WERI-Rb-1 (cell line): ENCODE results near the gene CXADR.
A peak's percentile ranks its signal among the peaks of the same experiment; 100 is the strongest.

Experiments used
- DNase-seq: peaks from one replicate; pipeline ENCODE4 v3.0.0-alpha.2; 2020
- H3K27ac ChIP-seq: fragments of 250-450 bp; sonication (Bioruptor Pico); 2 replicates; pipeline ENCODE4 v1.5.1; 2020; ENCODE audit warnings: mild to moderate bottlenecking, moderate library complexity
- H3K27me3 ChIP-seq: fragments of 250-450 bp; sonication (Bioruptor Pico); 2 replicates; pipeline ENCODE4 v1.5.1; 2021; ENCODE audit warnings: mild to moderate bottlenecking, low read depth, moderate library complexity; ENCODE audit not compliant: insufficient read depth, severe bottlenecking
- H3K36me3 ChIP-seq: fragments of 250-450 bp; sonication (Bioruptor Pico); 2 replicates; pipeline ENCODE4 v1.5.1; 2020; ENCODE audit warnings: mild to moderate bottlenecking, moderate library complexity
- H3K4me3 ChIP-seq: 2 replicates; pipeline ENCODE4 v1.5.1; 2011; ENCODE audit warnings: low read depth, mild to moderate bottlenecking, control low read depth, low read length
- H3K9me3 ChIP-seq: fragments of 250-450 bp; sonication (Bioruptor Pico); 2 replicates; pipeline ENCODE4 v1.5.1; 2021; ENCODE audit warnings: mild to moderate bottlenecking, moderate library complexity; ENCODE audit not compliant: severe bottlenecking
- TF ChIP-seq, protein P1 (sequence below): IDR thresholded peaks from 2 replicates; pipeline ENCODE4 v1.5.1; 2011; ENCODE audit warnings: low read depth, mild to moderate bottlenecking, control low read depth, inconsistent platforms, low read length

CXADR gene

DNA sequence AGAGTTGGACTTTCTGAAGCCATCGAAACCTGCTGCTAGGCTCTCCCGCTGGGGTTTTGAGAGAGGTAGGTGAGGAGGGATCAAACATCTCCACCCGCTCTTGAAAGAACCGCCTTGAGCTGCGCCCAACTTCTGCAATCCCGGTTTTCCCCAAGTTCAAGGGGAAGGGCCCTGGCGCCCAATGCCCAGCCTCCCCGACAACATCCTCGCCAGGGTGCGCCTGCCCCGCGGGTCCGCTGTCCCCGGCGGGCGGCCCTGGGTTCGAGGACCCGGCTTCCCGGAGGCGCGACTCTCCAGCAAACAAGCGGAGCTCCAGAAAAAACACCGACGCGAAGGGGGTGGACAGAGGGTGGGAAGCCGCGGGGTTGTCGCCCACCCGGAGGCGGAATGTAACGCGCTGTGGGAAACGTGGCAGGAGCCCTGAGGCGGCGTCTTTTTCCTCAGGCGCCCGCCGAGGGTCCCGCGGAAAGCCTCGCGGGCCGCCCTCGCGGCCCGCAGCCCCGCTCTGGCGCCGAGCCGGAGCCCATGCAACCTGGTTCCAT is 99.3 kb downstream of the CXADR start:
- H3K4me3 ChIP-seq: peak overlapping the region; percentile 99
- no peaks in the 10 kb centered on the region for H3K27me3 ChIP-seq
- DNase-seq: peak; percentile 18
- H3K9me3 ChIP-seq: peaks cover 4% of the 10 kb centered on the region
- TF ChIP-seq, protein P1, sequence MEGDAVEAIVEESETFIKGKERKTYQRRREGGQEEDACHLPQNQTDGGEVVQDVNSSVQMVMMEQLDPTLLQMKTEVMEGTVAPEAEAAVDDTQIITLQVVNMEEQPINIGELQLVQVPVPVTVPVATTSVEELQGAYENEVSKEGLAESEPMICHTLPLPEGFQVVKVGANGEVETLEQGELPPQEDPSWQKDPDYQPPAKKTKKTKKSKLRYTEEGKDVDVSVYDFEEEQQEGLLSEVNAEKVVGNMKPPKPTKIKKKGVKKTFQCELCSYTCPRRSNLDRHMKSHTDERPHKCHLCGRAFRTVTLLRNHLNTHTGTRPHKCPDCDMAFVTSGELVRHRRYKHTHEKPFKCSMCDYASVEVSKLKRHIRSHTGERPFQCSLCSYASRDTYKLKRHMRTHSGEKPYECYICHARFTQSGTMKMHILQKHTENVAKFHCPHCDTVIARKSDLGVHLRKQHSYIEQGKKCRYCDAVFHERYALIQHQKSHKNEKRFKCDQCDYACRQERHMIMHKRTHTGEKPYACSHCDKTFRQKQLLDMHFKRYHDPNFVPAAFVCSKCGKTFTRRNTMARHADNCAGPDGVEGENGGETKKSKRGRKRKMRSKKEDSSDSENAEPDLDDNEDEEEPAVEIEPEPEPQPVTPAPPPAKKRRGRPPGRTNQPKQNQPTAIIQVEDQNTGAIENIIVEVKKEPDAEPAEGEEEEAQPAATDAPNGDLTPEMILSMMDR: no peak
- peaks cover 33% of the 10 kb centered on the region for H3K36me3 ChIP-seq
- peak overlapping the region; percentile 86 for H3K27ac ChIP-seq

- peak; percentile 75 for DNase-seq
- TF ChIP-seq, protein P1: no peak
- H3K9me3 ChIP-seq: peaks cover 4% of the 10 kb centered on the region
- peaks cover 27% of the 10 kb centered on the region for H3K36me3 ChIP-seq
- peak within 1 kb of the TSS; percentile 86 for H3K27ac ChIP-seq
- no peaks in the 10 kb centered on the region for H3K27me3 ChIP-seq
- peak within 1 kb of the TSS; percentile 99 for H3K4me3 ChIP-seq
Measured at GRCh38 chr21:17612565-17613241, 99.9 kb downstream of the CXADR start, which contains the start of gene BTG3. Gene BTG3, minus strand, starts transcription at chr21:17612901. Its CDS starts 3,757 bp downstream, at chr21:17609144.

DNA sequence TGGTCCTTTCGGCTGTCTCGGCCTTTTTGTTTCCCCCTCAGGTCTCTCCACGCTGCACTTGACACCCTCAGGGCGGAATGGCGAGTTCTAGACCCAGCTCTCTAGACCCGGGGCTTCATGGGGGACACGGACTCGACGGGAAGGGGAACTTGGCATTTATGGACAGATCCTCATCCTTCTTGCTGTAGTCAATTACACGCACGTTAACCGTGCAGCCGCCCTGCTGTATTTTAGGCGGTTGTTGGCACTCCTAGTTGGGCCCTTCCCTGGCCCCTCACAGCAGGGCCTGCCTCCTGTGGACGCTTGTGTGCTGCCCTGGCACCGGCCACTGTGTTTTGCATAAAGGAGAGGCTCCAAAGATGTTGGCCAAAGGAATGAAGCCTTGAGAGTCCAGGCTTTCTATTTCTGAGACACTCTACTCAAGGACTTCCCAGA is 100.4 kb downstream of the CXADR start:
- H3K27ac ChIP-seq: no peak overlapping the region
- peaks cover 4% of the 10 kb centered on the region for H3K9me3 ChIP-seq
- TF ChIP-seq, protein P1: no peak
- H3K27me3 ChIP-seq: no peaks in the 10 kb centered on the region
- peaks cover 24% of the 10 kb centered on the region for H3K36me3 ChIP-seq
- no peak overlapping the region for H3K4me3 ChIP-seq
- no peak for DNase-seq

- Histone ChIP-seq H3K27me3 (no peaks in the 10 kb centered on the region), H3K36me3 (peaks cover 8% of the 10 kb centered on the region; the same call in 1 of the 2 replicates), H3K27ac (no peak overlapping the region), H3K4me3 (no peak overlapping the region), H3K9me3 (no peaks in the 10 kb centered on the region)
- TF ChIP-seq, protein P1: no peak
- no peak for DNase-seq
Measured at GRCh38 chr21:17616831-17617230, 104.0 kb downstream of the CXADR start.

- Histone ChIP-seq H3K4me3 (no peak overlapping the region), H3K27ac (no peak overlapping the region), H3K36me3 (no peaks in the 10 kb centered on the region), H3K27me3 (no peaks in the 10 kb centered on the region), H3K9me3 (no peaks in the 10 kb centered on the region)
- DNase-seq: no peak
- TF ChIP-seq, protein P1: no peak
Measured at GRCh38 chr21:17622018-17622417, 109.2 kb downstream of the CXADR start.
